Measurements from ENCODE around the gene CYP2D6.

GRCh38 chr22:42090596-42091454 lies 39.8 kb downstream of the CYP2D6 start, which contains the start of gene NDUFA6:
- TF ChIP-seq CTCF (IDR thresholded peaks at IDR 0.05) (peak; percentile 58; the same call in 1 of the 2 replicates), FOXJ3 (CRISPR knock-in tag; IDR thresholded peaks at IDR 0.05; ENCODE audit: borderline replicate concordance) (no peak), E2F4 (CRISPR knock-in tag; IDR thresholded peaks at IDR 0.05; ENCODE audit: borderline replicate concordance, low read depth) (no peak; the same call in 1 of the 2 replicates), MAX (CRISPR knock-in tag; IDR thresholded peaks at IDR 0.05) (peak; percentile 89), ZBTB21 (CRISPR knock-in tag; IDR thresholded peaks at IDR 0.05; ENCODE audit: borderline replicate concordance) (no peak), FOXP1 (CRISPR knock-in tag; IDR thresholded peaks at IDR 0.05; ENCODE audit: borderline replicate concordance) (peak; percentile 96), ZNF317 (CRISPR knock-in tag; IDR thresholded peaks at IDR 0.05; ENCODE audit: borderline replicate concordance, low read depth) (no peak)
